ENCODE data around the gene COL11A2.

- TF ChIP-seq CTCF (conservative IDR thresholded peaks at IDR 0.05), result no peak
- no peak for TF ChIP-seq ZFX (IDR thresholded peaks at IDR 0.05)
Observed at GRCh38 chr6:33142501-33143070, 49.7 kb downstream of the COL11A2 start.
